ENCODE measurements around the gene SETD1B. TPM values are rescaled to one million over a fixed set of nuclear protein-coding genes. Genes with fewer than 3 reads are reported as not detected.

The SETD1B gene
- total RNA-seq, 1 experiment from 2014 or later, result 40.4 TPM

- Histone ChIP-seq H3K23ac (ENCODE audit: insufficient read length, low read depth, low read length) (no peak overlapping the region), H3K79me2 (ENCODE audit: insufficient read depth, low read length) (no peaks in the 10 kb centered on the region), H4K8ac (replicated peaks; ENCODE audit: insufficient read length, low read depth, low read length) (no peak overlapping the region), H3K4me1 (ENCODE audit: insufficient read depth, low read length) (no peaks in the 10 kb centered on the region), H2BK12ac (ENCODE audit: insufficient read length, low read depth, low read length) (no peak overlapping the region), H4K20me1 (ENCODE audit: control insufficient read depth, insufficient read depth, insufficient read length) (no peaks in the 10 kb centered on the region), H3K9me3 (ENCODE audit: control insufficient read depth, low read depth, low read length) (no peaks in the 10 kb centered on the region), H3K14ac (ENCODE audit: insufficient read depth, low read length) (no peak overlapping the region), H3K27ac (ENCODE audit: insufficient read length, low read depth, low read length) (no peak overlapping the region), H2BK20ac (ENCODE audit: low read depth, low read length, poor library complexity, severe bottlenecking) (no peak overlapping the region), H3T11ph (ENCODE audit: low read length) (no peak overlapping the region), H3K23me2 (ENCODE audit: insufficient read length, low read depth, low read length, poor library complexity, severe bottlenecking) (no peaks in the 10 kb centered on the region), H2BK15ac (ENCODE audit: low read depth, low read length) (no peak overlapping the region), H3K56ac (ENCODE audit: insufficient read length, low read depth, low read length) (no peak overlapping the region), H2BK120ac (ENCODE audit: low read depth, low read length, poor library complexity, severe bottlenecking) (no peak overlapping the region), H2BK5ac (ENCODE audit: insufficient read length, low read length) (no peak overlapping the region), H3K27me3 (ENCODE audit: insufficient read depth, low read length) (no peaks in the 10 kb centered on the region), H3K9ac (ENCODE audit: extremely low read depth, insufficient read length, low read length) (no peak overlapping the region), H2AFZ (ENCODE audit: low read length) (no peak overlapping the region), H2AK5ac (ENCODE audit: insufficient read length, low read length) (no peak overlapping the region), H3K4me2 (ENCODE audit: insufficient read depth, insufficient read length, low read length) (no peak overlapping the region), H3K79me1 (ENCODE audit: insufficient read depth, low read depth, low read length, poor library complexity, severe bottlenecking) (no peaks in the 10 kb centered on the region), H3K4ac (ENCODE audit: low read depth, low read length) (no peak overlapping the region), H4K91ac (ENCODE audit: insufficient read length, low read depth, low read length) (no peak overlapping the region), H3K18ac (ENCODE audit: insufficient read length, low read depth, low read length) (no peak overlapping the region), H4K5ac (ENCODE audit: insufficient read length, low read depth, low read length) (no peak overlapping the region)
- H3K36me3 Mint-ChIP-seq (ENCODE audit: insufficient read depth in 1 of 3, low read depth in 3 of 3), result peaks cover 0 to 23% (median 7%) of the 10 kb centered on the region in 3 experiments; a peak in 4 of 7 replicates
- peaks cover 0 to 3% of the 10 kb centered on the region in 2 experiments; a peak in 2 of 4 replicates for H3K4me1 Mint-ChIP-seq
- no peaks in the 10 kb centered on the region for H3K9me3 Mint-ChIP-seq
- no peak overlapping the region for H3K4me3 Mint-ChIP-seq
- H3K27ac Mint-ChIP-seq, result no peak overlapping the region
- DNase-seq, result no peak
- H3K27me3 Mint-ChIP-seq (ENCODE audit: low read depth), result no peaks in the 10 kb centered on the region
- no peak for TF ChIP-seq CTCF (conservative IDR thresholded peaks at IDR 0.05)
- no CpG with 5 or more reads among the region's 3 CpGs for WGBS (ENCODE audit: extremely low coverage, insufficient read length, low lambda C conversion rate)
Observed at GRCh38 chr12:121764808-121765207, 39.0 kb upstream of the SETD1B start.

Data from H9 (cell line).